ENCODE measurements around the gene ABI1. TPM values are rescaled to one million over a fixed set of nuclear protein-coding genes. Genes with fewer than 3 reads are reported as not detected.

ABI1 gene
- total RNA-seq, 1 donor from 2014 or later = 87.2 TPM

DNA sequence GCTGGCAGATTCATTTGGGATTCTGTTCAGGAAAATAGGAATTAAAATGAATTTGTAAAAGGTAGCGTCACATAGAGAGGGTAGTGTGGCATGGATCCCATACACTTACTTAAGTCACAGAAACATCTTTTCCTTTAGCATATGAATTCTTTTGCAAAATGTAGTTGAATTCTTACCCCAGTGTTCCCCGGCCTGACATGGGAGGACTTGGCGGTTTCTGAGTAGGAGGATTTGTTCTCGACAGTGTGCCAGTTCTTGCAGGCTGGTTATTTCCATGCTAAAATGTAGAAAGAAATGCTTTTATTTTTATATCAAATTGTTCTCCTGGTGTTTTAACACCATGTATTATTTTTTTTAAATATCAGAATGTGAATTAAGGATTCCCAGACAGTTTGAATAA is 90.7 kb downstream of the ABI1 start:
- DNase-seq (ENCODE audit: low spot score) = no peak

- no peak for DNase-seq (ENCODE audit: low spot score)
Observed at GRCh38 chr10:26765549-26765948, 95.2 kb downstream of the ABI1 start.

- DNase-seq (ENCODE audit: low spot score) = no peak
Observed at GRCh38 chr10:26759008-26759407, 101.8 kb downstream of the ABI1 start.

GRCh38 chr10:26755443-26755903 is 105.3 kb downstream of the ABI1 start:
- no peak for DNase-seq (ENCODE audit: low spot score)

GRCh38 chr10:26746061-26746460 is 114.7 kb downstream of the ABI1 start:
- DNase-seq (ENCODE audit: low spot score) = no peak

- DNase-seq (ENCODE audit: low spot score) = no peak
Observed at GRCh38 chr10:26743841-26744240, 116.9 kb downstream of the ABI1 start.

DNA sequence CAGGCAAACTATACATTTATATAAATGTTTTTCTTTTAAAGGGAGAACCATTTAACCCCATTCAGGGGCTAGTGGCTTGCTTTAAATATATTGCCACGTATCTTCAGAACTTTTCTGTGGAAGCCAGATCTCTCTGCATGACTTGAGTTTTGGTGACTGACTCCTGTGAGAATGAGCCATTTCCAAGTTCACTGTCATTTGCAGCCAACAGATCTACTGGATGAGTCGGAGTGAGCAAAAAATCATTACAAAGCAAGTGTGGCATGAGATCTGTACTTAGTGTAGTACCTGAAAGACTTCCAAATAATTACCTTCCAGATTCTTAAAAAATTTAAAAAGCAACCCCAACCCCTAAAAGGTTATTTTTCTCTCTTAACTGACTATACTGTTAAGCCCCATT is 117.7 kb downstream of the ABI1 start:
- no peak for DNase-seq (ENCODE audit: low spot score)

- no peak for DNase-seq (ENCODE audit: low spot score)
Observed at GRCh38 chr10:26741368-26741767, 119.4 kb downstream of the ABI1 start.

GRCh38 chr10:26739071-26739631 is 121.6 kb downstream of the ABI1 start:
- DNase-seq (ENCODE audit: low spot score) = no peak

DNA sequence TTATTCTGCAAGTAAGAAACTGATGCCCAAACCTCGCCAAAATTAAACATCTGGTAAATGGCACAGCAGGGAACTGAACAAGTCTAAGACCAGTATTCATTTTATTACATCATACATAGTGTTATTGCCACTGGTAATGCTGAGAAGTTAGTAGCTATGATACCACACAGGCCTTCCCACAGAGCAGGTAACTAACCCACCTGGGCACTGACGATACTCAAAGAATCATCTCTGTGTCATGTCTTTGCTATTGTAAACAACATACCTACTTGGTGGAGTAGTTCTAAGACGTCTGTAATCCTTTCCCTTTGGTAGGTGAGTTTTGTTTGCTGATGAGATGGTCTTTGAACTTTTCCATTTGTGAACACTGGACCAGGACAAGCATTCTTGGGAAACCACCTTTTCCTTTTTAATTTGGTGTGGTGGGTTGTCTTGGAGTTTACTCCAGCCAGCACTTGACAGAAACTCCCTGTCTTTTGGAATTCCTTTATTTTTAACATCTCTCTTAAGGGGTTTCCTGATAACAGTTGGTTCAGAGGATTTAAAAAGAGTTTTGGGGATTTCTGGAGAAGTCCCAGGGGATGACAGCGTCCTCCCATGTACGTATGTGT is 122.4 kb downstream of the ABI1 start:
- no peak for DNase-seq (ENCODE audit: low spot score)

- peak; percentile 77 for DNase-seq (ENCODE audit: low spot score)
Observed at GRCh38 chr10:26737730-26738129, 123.0 kb downstream of the ABI1 start.

DNA sequence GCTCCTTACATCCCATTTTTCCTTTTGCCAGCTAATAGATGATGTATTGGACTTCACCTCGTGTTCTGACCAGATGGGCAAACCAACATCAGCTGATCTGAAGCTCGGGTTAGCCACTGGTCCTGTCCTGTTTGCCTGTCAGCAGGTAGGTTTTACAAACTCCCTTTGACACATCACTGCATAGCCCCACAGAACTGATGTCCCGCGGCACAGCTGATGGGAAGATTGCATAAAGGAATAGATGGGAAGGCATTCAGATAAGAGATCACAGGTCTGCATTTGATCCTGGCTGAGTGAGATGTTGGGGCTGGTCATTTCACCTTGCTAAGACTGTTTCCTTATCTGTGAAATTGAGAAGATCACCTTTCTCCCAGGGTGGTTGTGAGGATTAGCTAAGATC is 125.3 kb downstream of the ABI1 start:
- DNase-seq (ENCODE audit: low spot score) = no peak

DNA sequence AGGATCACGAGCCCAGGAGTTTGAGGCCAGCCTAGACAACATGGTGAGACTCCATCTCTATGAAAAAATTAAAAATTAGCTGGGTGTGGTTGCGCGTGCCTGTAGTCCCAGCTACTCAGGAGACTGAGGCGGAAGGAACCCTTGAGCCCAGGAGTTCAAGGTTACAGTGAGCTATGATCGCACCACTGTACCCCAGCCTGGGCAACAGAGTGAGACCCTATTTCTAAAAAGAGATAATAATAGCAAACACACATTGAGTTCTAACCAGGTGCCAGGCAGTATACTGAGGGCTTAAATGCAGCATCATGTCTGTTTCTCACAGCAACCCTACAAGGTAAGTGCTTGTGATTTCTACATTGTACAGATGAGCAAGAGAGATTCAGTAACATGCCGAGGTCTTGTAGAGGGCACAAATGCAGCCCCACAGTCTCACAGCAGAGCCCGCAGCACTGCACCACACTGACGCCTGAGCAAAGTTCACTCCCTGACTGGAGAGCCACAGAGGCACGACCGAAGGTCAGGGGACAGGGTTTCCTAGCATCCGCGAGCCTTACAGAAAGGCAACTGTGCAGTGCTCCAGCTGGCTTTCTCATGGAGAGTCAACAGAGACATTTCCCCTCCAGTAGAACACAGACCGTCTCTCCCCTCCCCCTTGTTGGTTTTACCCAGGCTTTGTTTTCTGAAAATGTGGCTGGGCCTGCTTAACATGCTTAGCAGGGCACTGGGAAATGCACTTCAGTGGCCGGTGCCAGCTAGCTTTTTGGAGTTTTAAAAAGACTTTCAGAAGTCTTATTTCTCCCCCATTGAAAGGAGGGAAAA is 126.8 kb downstream of the ABI1 start:
- no peak for DNase-seq (ENCODE audit: low spot score)

DNA sequence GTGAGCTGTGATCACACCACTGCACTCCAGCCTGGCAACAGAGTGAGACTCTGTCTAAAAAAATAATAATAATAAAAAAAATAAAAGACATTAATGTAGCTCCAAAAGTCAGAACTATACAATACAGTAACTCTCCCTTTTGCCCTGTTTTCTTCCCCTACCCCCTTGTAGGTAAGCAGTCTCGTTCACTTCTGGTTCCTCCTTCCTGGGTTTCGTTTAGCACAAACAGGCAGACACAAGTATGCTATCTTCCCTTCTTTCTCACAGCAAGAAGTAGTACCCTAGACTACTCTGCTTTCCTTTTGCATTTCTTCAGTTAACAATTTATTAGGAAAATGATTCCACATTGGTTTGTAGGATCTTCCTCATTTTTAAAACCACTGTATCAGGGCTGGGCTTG is 130.2 kb downstream of the ABI1 start:
- DNase-seq (ENCODE audit: low spot score) = no peak

DNA sequence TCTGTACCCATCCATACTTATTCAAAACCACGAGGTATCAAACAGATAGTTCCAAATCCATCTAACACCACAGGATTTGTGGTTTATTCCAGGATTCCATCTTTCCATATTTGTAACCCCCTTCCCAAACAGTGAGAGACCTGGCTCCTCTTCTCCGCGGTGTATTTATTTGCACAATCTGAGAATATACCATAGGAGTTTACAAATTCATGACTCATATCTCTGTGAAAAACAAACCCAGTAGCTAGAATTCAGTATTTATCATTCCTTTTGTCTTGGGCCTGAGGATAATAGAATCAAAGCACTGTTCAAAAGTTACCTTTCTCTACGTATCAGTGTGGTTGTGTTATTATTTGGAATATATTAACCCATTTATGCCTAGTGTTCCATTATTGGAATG is 131.4 kb downstream of the ABI1 start:
- no peak for DNase-seq (ENCODE audit: low spot score)

DNA sequence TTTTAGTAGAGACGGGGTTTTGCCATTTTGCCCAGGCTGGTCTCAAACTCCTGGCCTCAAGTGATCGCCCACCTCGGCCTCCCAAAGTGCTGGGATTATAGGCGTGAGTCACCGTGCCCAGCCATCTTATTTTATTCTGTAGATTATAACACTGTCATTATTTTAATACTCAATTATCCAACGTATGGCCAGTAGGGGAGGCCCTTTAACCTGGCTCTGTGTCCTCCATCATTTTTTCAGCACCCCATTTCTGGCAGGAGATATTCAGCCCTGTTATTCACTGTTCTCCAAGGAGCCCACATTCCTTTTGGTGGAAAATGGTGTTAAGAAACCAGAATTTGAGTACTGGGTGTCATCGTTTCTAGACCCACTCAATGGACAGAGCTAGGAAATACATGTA is 131.8 kb downstream of the ABI1 start:
- no peak for DNase-seq (ENCODE audit: low spot score)

DNA sequence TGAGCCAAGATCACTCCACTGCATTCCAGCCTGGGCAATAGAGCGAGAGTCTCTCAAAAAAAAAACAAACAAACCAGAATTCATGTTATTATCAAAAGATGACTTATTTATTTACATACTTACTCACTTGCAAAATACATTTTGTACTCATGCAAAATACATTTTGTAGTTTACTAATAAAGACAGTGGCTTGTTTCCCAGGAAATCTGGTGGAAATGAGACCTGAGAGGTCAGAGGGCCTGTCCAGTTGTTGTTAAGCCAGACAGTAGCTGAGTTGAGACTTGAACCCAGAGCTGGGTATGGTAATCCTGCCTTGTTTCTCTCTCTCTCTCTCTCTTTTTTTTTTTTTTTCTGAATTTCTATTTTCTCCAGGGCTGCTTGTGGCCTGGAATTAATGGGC is 133.8 kb downstream of the ABI1 start:
- no peak for DNase-seq (ENCODE audit: low spot score)

GRCh38 chr10:26725837-26726727 is 134.7 kb downstream of the ABI1 start:
- DNase-seq (ENCODE audit: low spot score) = peak; percentile 64

- no peak for DNase-seq (ENCODE audit: low spot score)
Observed at GRCh38 chr10:26723016-26723415, 137.7 kb downstream of the ABI1 start.

GRCh38 chr10:26721561-26721960 is 139.2 kb downstream of the ABI1 start:
- no peak for DNase-seq (ENCODE audit: low spot score)

GRCh38 chr10:26717476-26717875 is 143.3 kb downstream of the ABI1 start:
- no peak for DNase-seq (ENCODE audit: low spot score)

GRCh38 chr10:26715137-26715487 is 145.6 kb downstream of the ABI1 start:
- DNase-seq (ENCODE audit: low spot score) = no peak

Measured in umbilical cord (tissue), 2 donors.